Stimulated activated CD4-positive, alpha-beta T cell treated with anti-CD3 and anti-CD28 coated beads, TNF-alpha, amount 100 ng/mL, for 24 hours (primary cell): ENCODE measurements around the gene ZNF467.

Experiments used
- DNase-seq, 3 experiments: peaks; one replicate each; pipeline ENCODE4 v3.0.0-alpha.2; 2020; ENCODE audit warnings: low read depth in 3 of 3

Gene ZNF467

GRCh38 chr7:149785983-149786382 lies 12.6 kb upstream of the ZNF467 start:
- DNase-seq = no peak

GRCh38 chr7:149785402-149785801 lies 12.0 kb upstream of the ZNF467 start:
- DNase-seq = no peak

- no peak for DNase-seq
These were observed 10.8 kb upstream of the ZNF467 start for GRCh38 chr7:149784251-149784608.

- no peak for DNase-seq
These were observed 10.2 kb upstream of the ZNF467 start for GRCh38 chr7:149783386-149784250.

GRCh38 chr7:149782682-149783345 lies 9.4 kb upstream of the ZNF467 start:
- DNase-seq = no peak

GRCh38 chr7:149781921-149782320 lies 8.5 kb upstream of the ZNF467 start:
- no peak for DNase-seq

GRCh38 chr7:149780636-149781419 lies 7.4 kb upstream of the ZNF467 start:
- no peak for DNase-seq

GRCh38 chr7:149780056-149780455 lies 6.7 kb upstream of the ZNF467 start:
- no peak for DNase-seq

- no peak for DNase-seq
These were observed 6.1 kb upstream of the ZNF467 start for GRCh38 chr7:149779502-149779805.

GRCh38 chr7:149778696-149779501 lies 5.5 kb upstream of the ZNF467 start:
- no peak for DNase-seq

GRCh38 chr7:149778327-149778637 lies 4.9 kb upstream of the ZNF467 start:
- DNase-seq = no peak

GRCh38 chr7:149777551-149778326 lies 4.4 kb upstream of the ZNF467 start:
- no peak for DNase-seq

- DNase-seq = no peak
These were observed 3.5 kb upstream of the ZNF467 start for GRCh38 chr7:149776848-149777407.

- no peak for DNase-seq
These were observed 2.9 kb upstream of the ZNF467 start for GRCh38 chr7:149776289-149776688.

- no peak for DNase-seq
These were observed 1.8 kb upstream of the ZNF467 start for GRCh38 chr7:149775176-149775556.

GRCh38 chr7:149774237-149775175 lies 1.1 kb upstream of the ZNF467 start:
- no peak for DNase-seq

GRCh38 chr7:149772956-149773434 lies 393 bp downstream of the ZNF467 start:
- DNase-seq = no peak

GRCh38 chr7:149772241-149772955 lies 990 bp downstream of the ZNF467 start:
- DNase-seq = no peak

GRCh38 chr7:149771720-149772240 lies 1.6 kb downstream of the ZNF467 start:
- peak; percentile 71 to 85 (median 74) for DNase-seq
